NB4 (cell line): ENCODE results near the gene PDK1.

Experiments
- CTCF ChIP-seq: IDR thresholded peaks from one replicate; pipeline ENCODE4 v1.5.1; 2012; ENCODE audit warnings: low read depth, low read length
- MYC ChIP-seq: IDR thresholded peaks from 2 replicates; pipeline ENCODE4 v1.6.1; 2011; ENCODE audit warnings: low read depth, low read length
- POLR2A ChIP-seq: IDR thresholded peaks from 2 replicates; pipeline ENCODE4 v1.6.1; 2011; ENCODE audit warnings: mild to moderate bottlenecking; ENCODE audit not compliant: insufficient read length; ENCODE audit errors: extremely low read depth

- TF ChIP-seq CTCF = no peak
- no peak for TF ChIP-seq MYC
- no peak for TF ChIP-seq POLR2A
These were observed 17.1 kb downstream of the PDK1 start for GRCh38 chr2:172572981-172573380.
